Upper lobe of left lung (tissue), 4 donors: ENCODE measurements around the gene NUP214.

Experiments used
- POLR2A ChIP-seq, 4 donors: fragments of 450-650 bp; IDR thresholded peaks; one replicate each; pipeline ENCODE4 v1.5.1; 2016 to 2017; ENCODE audit warnings: antibody characterized with exemption in 4 of 4, mild to moderate bottlenecking in 2 of 4
- POLR2AphosphoS5 ChIP-seq, 2 donors: sonication (generic); formaldehyde crosslinking; IDR thresholded peaks; one replicate each; pipeline ENCODE4 v1.5.1; 2017; ENCODE audit warnings: antibody characterized with exemption in 2 of 2

DNA sequence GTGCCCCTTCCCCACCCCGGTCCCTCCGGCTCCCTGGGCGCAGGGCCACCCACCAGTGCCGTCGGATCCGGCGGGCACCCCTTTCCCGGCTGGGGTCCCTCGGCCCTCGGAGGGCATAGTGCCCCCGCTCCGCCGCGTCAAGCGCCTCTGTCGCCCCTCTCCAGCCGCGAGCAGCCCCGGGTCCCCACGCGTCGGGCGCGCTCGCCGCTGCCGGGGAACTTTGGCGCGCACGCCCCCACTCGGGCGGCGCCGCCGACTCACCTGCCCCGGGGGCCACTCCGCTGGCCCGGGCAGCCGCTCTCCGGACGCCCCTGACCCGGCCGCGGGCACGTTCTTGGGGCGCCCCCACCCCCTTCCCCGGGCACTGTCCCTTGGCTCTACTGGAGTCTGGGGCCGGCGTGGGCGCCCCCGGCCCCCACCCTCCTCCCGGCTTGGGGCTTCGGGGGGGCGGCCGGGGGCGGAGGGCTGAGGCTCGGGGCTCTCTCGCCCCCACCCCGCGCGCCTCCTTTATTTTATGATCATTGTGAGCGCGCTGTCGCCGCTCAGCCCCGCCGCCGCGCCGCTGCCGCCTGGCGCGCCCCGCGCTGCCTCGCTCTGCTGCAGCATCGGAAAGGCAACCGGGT, 152.0 kb downstream of the NUP214 start:
- TF ChIP-seq POLR2AphosphoS5 (IDR thresholded peaks at IDR 0.05): no peak
- peak in 1 of 4 donors; percentile 15 for TF ChIP-seq POLR2A (IDR thresholded peaks at IDR 0.05)
